ENCODE data around the gene SIAH1. TPM values are rescaled to one million over a fixed set of nuclear protein-coding genes. Genes with fewer than 3 reads are reported as not detected.
"Not testable (repeated sequence)": the region's sequence is repeated elsewhere in the genome, so short reads cannot be mapped to it uniquely, and the experiment has no call there.

Gene SIAH1
- total and polyA plus RNA-seq, 2 experiments from 2014 or later: 24.4 to 29.9 TPM

GRCh38 chr16:48378276-48378675 is 6.9 kb downstream of the SIAH1 start:
- H3K36me3 ChIP-seq (ENCODE audit: low read depth): no peaks in the 10 kb centered on the region
- H3K9me3 ChIP-seq (ENCODE audit: low read depth): no peaks in the 10 kb centered on the region
- H3K9ac ChIP-seq: no peak overlapping the region
- no peak for DNase-seq
- H3F3A ChIP-seq (ENCODE audit: insufficient read depth): peaks cover 10% of the 10 kb centered on the region
- H2AFZ ChIP-seq: no peak overlapping the region
- in situ Hi-C loops (cut with MboI): no loop called here
- H3K27ac ChIP-seq: no peak overlapping the region
- H4K20me1 ChIP-seq (ENCODE audit: insufficient read depth): peaks cover 18% of the 10 kb centered on the region
- no peaks in the 10 kb centered on the region for H3K9me2 ChIP-seq (ENCODE audit: insufficient read depth)
- 88 to 90% methylated on average over 5 of the region's 5 CpGs for WGBS, 2 experiments (ENCODE audit: low coverage in 1 of 2, low lambda C conversion rate in 2 of 2, missing lambda C conversion rate in 2 of 2)
- peaks cover 100% of the 10 kb centered on the region for H3K79me2 ChIP-seq (ENCODE audit: insufficient read depth)
- H3K4me1 ChIP-seq (ENCODE audit: insufficient read depth): peaks cover 42% of the 10 kb centered on the region
- no peak overlapping the region for H3K4me2 ChIP-seq (ENCODE audit: unreplicated experiment)
- no peaks in the 10 kb centered on the region for H3K27me3 ChIP-seq (replicated peaks; ENCODE audit: insufficient read depth)
- TF ChIP-seq EZH2phosphoT487 (IDR thresholded peaks at IDR 0.05; ENCODE audit: insufficient read depth, low read depth): no peak
- TF ChIP-seq EZH2 (IDR thresholded peaks at IDR 0.05; ENCODE audit: insufficient read depth, poor library complexity, severe bottlenecking): no peak
- no peak overlapping the region for H3K4me3 ChIP-seq

- in situ Hi-C loops (cut with MboI); H3K9me2 ChIP-seq (ENCODE audit: insufficient read depth); H3K27me3 ChIP-seq (replicated peaks; ENCODE audit: insufficient read depth); H2AFZ ChIP-seq; H3F3A ChIP-seq (ENCODE audit: insufficient read depth); H3K9me3 ChIP-seq (ENCODE audit: low read depth); H3K4me2 ChIP-seq (ENCODE audit: unreplicated experiment); H3K4me3 ChIP-seq; H3K9ac ChIP-seq; H3K27ac ChIP-seq; H3K36me3 ChIP-seq (ENCODE audit: low read depth): not testable (repeated sequence)
- peak; percentile 37 for DNase-seq
- Histone ChIP-seq H4K20me1 (ENCODE audit: insufficient read depth) (peaks cover 18% of the 10 kb centered on the region), H3K4me1 (ENCODE audit: insufficient read depth) (peaks cover 41% of the 10 kb centered on the region), H3K79me2 (ENCODE audit: insufficient read depth) (peaks cover 100% of the 10 kb centered on the region)
- 84 to 87% methylated on average over 7 of the region's 7 CpGs for WGBS, 2 experiments (ENCODE audit: low coverage in 1 of 2, low lambda C conversion rate in 2 of 2, missing lambda C conversion rate in 2 of 2)
Measured at GRCh38 chr16:48377301-48377700, 7.9 kb downstream of the SIAH1 start.

- Histone ChIP-seq H3K4me1 (ENCODE audit: insufficient read depth) (peaks cover 44% of the 10 kb centered on the region), H2AFZ (no peak overlapping the region), H3K79me2 (ENCODE audit: insufficient read depth) (peaks cover 100% of the 10 kb centered on the region), H4K20me1 (ENCODE audit: insufficient read depth) (peaks cover 16% of the 10 kb centered on the region), H3K36me3 (ENCODE audit: low read depth) (no peaks in the 10 kb centered on the region), H3F3A (ENCODE audit: insufficient read depth) (peaks cover 13% of the 10 kb centered on the region; the same call in 1 of the 2 replicates), H3K9ac (no peak overlapping the region), H3K27me3 (replicated peaks; ENCODE audit: insufficient read depth) (no peaks in the 10 kb centered on the region), H3K9me3 (ENCODE audit: low read depth) (no peaks in the 10 kb centered on the region), H3K9me2 (ENCODE audit: insufficient read depth) (no peaks in the 10 kb centered on the region), H3K4me3 (no peak overlapping the region), H3K27ac (no peak overlapping the region), H3K4me2 (ENCODE audit: unreplicated experiment) (peak overlapping the region; percentile 21)
- in situ Hi-C loops (cut with MboI): no loop called here
- 79 to 85% methylated on average over 2 of the region's 2 CpGs for WGBS, 2 experiments (ENCODE audit: low coverage in 1 of 2, low lambda C conversion rate in 2 of 2, missing lambda C conversion rate in 2 of 2)
- TF ChIP-seq EZH2phosphoT487 (IDR thresholded peaks at IDR 0.05; ENCODE audit: insufficient read depth, low read depth): no peak
- no peak for TF ChIP-seq EZH2 (IDR thresholded peaks at IDR 0.05; ENCODE audit: insufficient read depth, poor library complexity, severe bottlenecking)
- DNase-seq: no peak
Measured at GRCh38 chr16:48374255-48374654, 11.0 kb downstream of the SIAH1 start.

GRCh38 chr16:48373258-48374029 is 11.8 kb downstream of the SIAH1 start:
- H3K27ac ChIP-seq: no peak overlapping the region
- in situ Hi-C loops (cut with MboI): no loop called here
- no peaks in the 10 kb centered on the region for H3K9me2 ChIP-seq (ENCODE audit: insufficient read depth)
- H3K9ac ChIP-seq: no peak overlapping the region
- H3K4me1 ChIP-seq (ENCODE audit: insufficient read depth): peaks cover 44% of the 10 kb centered on the region
- DNase-seq: peak; percentile 65
- H3K4me2 ChIP-seq (ENCODE audit: unreplicated experiment): peak overlapping the region; percentile 53
- H3K4me3 ChIP-seq: no peak overlapping the region
- H3K27me3 ChIP-seq (replicated peaks; ENCODE audit: insufficient read depth): no peaks in the 10 kb centered on the region
- no peaks in the 10 kb centered on the region for H3K36me3 ChIP-seq (ENCODE audit: low read depth)
- TF ChIP-seq EZH2 (IDR thresholded peaks at IDR 0.05; ENCODE audit: insufficient read depth, poor library complexity, severe bottlenecking) (no peak), EZH2phosphoT487 (IDR thresholded peaks at IDR 0.05; ENCODE audit: insufficient read depth, low read depth) (no peak)
- H2AFZ ChIP-seq: no peak overlapping the region
- H3K9me3 ChIP-seq (ENCODE audit: low read depth): no peaks in the 10 kb centered on the region
- H3F3A ChIP-seq (ENCODE audit: insufficient read depth): peaks cover 13% of the 10 kb centered on the region; the same call in 1 of the 2 replicates
- H3K79me2 ChIP-seq (ENCODE audit: insufficient read depth): peaks cover 100% of the 10 kb centered on the region
- H4K20me1 ChIP-seq (ENCODE audit: insufficient read depth): peaks cover 9% of the 10 kb centered on the region; the same call in 1 of the 2 replicates
- 72 to 75% methylated on average over 4 of the region's 4 CpGs for WGBS, 2 experiments (ENCODE audit: low coverage in 1 of 2, low lambda C conversion rate in 2 of 2, missing lambda C conversion rate in 2 of 2)
